ENCODE measurements around the gene CTDSP2.
"Not testable (repeated sequence)": the region's sequence is repeated elsewhere in the genome, so short reads cannot be mapped to it uniquely, and the experiment has no call there.

The CTDSP2 gene

GRCh38 chr12:57781801-57782200 is 64.7 kb downstream of the CTDSP2 start:
- DNase-seq (ENCODE audit: low spot score): no peak

GRCh38 chr12:57781244-57781643 is 65.3 kb downstream of the CTDSP2 start:
- DNase-seq (ENCODE audit: low spot score): no peak

GRCh38 chr12:57780284-57780897 is 66.1 kb downstream of the CTDSP2 start:
- no peak for DNase-seq (ENCODE audit: low spot score)

GRCh38 chr12:57779736-57780135 is 66.8 kb downstream of the CTDSP2 start:
- no peak for DNase-seq (ENCODE audit: low spot score)

GRCh38 chr12:57777911-57778310 is 68.6 kb downstream of the CTDSP2 start:
- no peak for DNase-seq (ENCODE audit: low spot score)

GRCh38 chr12:57777367-57777766 is 69.2 kb downstream of the CTDSP2 start:
- DNase-seq (ENCODE audit: low spot score): no peak

- no peak for DNase-seq (ENCODE audit: low spot score)
These were observed 70.3 kb downstream of the CTDSP2 start for GRCh38 chr12:57776247-57776587.

- no peak for DNase-seq (ENCODE audit: low spot score)
These were observed 70.8 kb downstream of the CTDSP2 start for GRCh38 chr12:57775563-57776246.

GRCh38 chr12:57775044-57775443 is 71.5 kb downstream of the CTDSP2 start:
- DNase-seq (ENCODE audit: low spot score): no peak

GRCh38 chr12:57774634-57775033 is 71.9 kb downstream of the CTDSP2 start:
- DNase-seq (ENCODE audit: low spot score): not testable (repeated sequence)

- DNase-seq (ENCODE audit: low spot score): peak; percentile 83
These were observed 73.9 kb downstream of the CTDSP2 start, which contains the start of gene EEF1AKMT3 for GRCh38 chr12:57772429-57773322. Gene EEF1AKMT3 (plus strand): TSS chr12:57772614. CDS start chr12:57772725, 111 bp downstream.

- DNase-seq (ENCODE audit: low spot score): peak; percentile 99
These were observed 74.6 kb downstream of the CTDSP2 start, which contains the start of gene METTL1 for GRCh38 chr12:57771873-57772428. Gene METTL1 (minus strand): TSS chr12:57772105. CDS start chr12:57772083, 22 bp downstream.

- no peak for DNase-seq (ENCODE audit: low spot score)
These were observed 75.2 kb downstream of the CTDSP2 start for GRCh38 chr12:57771236-57771872.

- no peak for DNase-seq (ENCODE audit: low spot score)
These were observed 75.8 kb downstream of the CTDSP2 start for GRCh38 chr12:57770734-57771133.
